Stimulated activated CD8-positive, alpha-beta memory T cell treated with anti-CD3 and anti-CD28 coated beads, Interleukin-15, amount 100 ng/mL, for 1 hour (primary cell): Measurements from ENCODE around the gene TENM3.

Source experiments
- DNase-seq: peaks from one replicate; pipeline ENCODE4 v3.0.0-alpha.2; 2020; ENCODE audit warnings: low read depth

Gene TENM3

GRCh38 chr4:182400790-182401189 lies 157.6 kb downstream of the TENM3 start:
- no peak for DNase-seq

GRCh38 chr4:182404376-182404775 lies 161.2 kb downstream of the TENM3 start:
- DNase-seq: no peak

DNA sequence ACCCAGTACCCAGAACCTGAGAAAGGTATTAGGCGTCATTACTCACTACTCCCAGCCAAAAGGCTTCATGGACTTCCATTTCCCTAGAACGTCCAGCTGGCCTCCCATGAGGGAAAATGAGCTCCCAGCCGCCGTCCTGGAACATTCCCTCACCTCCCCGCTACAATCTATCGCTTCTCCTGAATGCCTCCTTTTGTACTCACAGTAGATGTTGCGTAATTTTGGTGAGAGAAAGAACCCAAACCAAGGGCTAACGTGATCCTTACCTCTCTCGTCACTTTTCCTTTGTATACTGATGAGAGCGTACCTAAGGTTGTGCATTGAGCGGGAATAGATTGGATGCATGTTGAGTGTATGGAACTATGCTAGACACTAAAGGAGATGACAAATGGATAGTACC lies 161.9 kb downstream of the TENM3 start:
- no peak for DNase-seq

GRCh38 chr4:182409271-182409670 lies 166.1 kb downstream of the TENM3 start:
- no peak for DNase-seq

DNA sequence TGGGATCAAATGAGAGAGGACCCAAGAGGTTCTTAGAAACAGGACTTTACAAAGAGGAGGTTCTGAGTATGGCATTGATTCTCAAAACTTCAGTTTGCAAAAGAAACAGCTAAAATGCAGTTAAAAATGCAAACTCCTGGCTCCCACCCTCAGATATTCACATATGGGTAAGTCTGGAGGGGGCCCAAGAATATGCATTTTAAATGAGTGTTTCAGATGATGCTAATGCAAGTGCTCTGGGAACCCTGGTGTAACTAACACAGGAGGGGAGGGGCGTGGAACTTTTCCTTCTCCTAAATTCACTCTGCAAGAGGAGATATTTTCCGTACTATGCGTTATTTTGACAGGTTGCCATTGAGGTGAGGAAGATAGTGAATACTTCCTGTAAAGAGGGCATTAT lies 168.2 kb downstream of the TENM3 start:
- no peak for DNase-seq

DNA sequence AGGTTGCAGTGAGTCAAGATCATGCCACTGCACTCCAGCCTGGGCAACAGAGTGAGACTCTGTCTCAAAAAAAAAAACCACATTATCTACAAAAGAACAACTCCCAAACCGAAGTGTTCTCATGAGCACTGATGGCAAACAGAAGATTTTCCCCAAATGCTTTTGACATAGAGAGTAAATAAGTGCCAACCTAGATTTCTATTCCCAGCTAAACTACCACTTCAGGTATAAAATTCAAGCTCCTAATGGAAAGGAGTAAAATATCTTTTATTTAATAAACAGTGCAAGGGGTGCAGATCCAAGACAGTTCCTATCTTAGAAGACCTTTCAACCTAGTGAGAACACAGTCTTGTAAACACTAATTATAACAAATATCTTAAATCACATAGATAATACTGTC lies 170.3 kb downstream of the TENM3 start:
- no peak for DNase-seq

DNA sequence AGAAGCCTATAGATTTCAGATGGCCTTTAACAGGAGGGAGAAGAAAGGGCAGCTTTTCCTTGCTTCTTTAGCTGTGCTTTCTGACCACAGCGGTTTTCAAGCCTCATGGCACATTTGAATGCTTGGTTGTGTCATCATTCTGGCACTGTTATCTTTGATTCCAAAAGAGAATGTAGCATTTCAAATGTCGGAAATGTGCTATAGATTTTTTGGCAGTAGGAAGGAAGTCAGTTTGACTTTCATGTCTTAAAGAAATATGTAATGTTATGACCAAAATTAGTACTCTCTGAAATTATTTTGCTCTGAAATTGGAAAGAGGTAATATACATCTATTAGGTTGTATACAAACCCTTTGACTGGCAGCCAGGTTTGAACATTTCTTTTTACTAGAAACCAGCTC lies 171.9 kb downstream of the TENM3 start:
- no peak for DNase-seq

GRCh38 chr4:182416067-182416466 lies 172.9 kb downstream of the TENM3 start:
- no peak for DNase-seq

DNA sequence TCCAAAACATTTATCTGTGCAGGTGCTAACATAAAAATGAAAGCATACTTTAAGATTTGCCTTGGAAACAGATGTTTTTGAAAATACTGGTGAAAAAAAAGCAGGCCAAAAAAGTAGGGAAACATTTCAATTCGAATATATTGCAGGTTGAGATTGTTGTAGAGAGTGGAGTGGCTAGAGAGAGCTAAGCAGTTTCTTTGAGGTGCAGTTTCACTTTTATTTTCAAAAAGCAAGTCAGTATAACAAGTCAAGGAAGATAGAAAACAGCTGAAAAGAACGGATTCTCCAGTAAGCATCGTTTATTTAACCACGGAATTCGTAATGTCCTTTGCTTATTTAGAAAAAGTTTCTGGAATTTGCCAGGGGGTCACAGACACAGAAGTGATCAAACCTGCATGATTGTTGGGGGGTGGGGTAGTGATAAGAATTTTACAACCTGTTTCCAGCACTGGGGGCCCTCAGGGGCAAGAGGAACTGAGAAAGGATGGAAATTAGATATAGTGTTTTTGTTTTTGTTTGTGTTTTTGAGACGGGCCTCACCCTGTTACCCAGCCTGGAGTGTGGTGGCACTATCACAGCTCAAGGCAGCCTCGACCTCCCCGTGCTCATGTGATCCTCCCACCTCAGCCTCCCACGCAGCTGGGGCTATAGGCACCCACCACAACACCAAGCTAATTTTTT lies 175.0 kb downstream of the TENM3 start:
- DNase-seq: no peak

DNA sequence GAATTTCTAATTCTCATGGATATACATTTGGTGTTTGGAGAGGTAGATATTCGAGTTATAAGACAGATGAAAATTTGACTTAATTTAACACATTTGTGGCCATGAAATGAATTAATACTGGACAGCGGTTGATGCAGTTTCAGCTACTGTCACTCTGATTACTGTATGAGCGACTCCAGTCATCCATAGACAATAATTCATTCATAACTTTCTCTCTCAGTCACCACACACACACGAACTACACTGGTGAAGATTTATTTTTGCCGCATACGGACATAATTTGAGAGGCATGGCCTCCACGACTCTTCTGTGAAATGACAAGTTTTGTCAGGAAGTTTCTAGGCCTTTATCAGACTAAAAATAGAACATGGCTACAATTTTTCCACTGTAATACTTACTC lies 177.0 kb downstream of the TENM3 start:
- DNase-seq: no peak

- DNase-seq: no peak
Measured at GRCh38 chr4:182421753-182422152, 178.6 kb downstream of the TENM3 start.

- no peak for DNase-seq
Measured at GRCh38 chr4:182425302-182425701, 182.1 kb downstream of the TENM3 start.

GRCh38 chr4:182426901-182427300 lies 183.7 kb downstream of the TENM3 start:
- no peak for DNase-seq

DNA sequence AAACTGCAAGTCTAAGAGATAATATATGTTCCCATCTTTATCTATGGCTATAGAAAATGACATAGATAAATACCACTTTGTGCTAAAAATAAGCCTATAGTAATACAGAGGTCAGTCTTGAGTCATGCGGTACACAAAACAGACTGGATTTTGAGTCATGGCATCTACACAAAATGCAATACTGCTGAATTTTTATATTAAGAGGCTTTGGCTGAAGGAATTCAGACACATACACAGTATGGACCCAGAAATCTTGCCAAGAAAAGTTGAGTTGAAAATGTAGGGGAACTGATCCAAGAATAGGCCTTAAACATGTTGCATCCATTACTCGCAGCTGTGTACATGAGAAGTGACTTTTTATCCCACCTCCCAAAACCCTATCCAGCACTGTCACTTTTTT lies 184.4 kb downstream of the TENM3 start:
- DNase-seq: no peak

GRCh38 chr4:182429896-182430295 lies 186.7 kb downstream of the TENM3 start:
- no peak for DNase-seq

- no peak for DNase-seq
Measured at GRCh38 chr4:182432819-182433218, 189.6 kb downstream of the TENM3 start.

DNA sequence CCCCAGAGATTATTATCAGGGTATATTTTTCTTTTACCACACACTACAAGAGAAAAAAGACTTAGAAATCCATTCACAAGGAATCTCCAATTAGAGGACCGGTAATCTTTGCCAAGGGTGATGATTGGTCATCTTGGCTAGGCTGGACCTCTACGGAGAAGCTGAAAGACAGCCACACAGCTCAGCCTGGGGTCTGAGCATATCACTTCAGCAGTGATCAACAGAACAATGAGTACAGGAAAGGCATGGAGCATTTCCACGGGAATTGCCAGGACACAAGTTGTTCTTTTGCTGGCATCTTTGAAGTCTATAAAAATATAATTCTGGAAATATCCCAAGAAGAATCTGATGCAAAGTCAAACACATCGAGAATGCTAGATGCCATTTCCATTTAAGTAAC lies 191.5 kb downstream of the TENM3 start:
- no peak for DNase-seq

GRCh38 chr4:182435401-182435800 lies 192.2 kb downstream of the TENM3 start:
- DNase-seq: no peak

GRCh38 chr4:182443070-182443469 lies 199.9 kb downstream of the TENM3 start:
- DNase-seq: no peak

DNA sequence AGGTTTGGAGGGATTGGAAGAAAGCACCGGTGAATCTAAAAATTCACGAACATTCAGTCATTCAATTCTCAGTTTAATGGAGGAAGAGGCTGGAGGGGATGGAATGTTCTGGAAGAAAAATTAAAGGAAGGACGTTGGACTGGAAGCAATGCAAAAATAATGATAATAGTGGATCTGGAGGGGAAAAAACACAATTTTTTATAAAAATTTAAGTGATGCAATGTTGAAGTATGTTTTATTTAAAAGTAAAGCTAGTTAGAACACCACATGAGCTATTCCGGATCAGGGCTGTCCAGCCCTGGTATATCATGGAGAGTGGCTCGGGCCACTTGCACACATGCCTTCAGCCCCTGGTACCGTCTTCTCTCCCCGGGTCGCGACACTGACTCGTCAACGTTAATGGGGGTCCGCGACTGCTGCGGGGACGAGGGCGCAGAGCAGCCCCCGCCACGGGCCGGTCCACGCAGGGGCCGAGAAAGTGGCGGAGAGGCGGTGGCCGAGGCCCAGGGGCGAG lies 204.6 kb downstream of the TENM3 start:
- no peak for DNase-seq

DNA sequence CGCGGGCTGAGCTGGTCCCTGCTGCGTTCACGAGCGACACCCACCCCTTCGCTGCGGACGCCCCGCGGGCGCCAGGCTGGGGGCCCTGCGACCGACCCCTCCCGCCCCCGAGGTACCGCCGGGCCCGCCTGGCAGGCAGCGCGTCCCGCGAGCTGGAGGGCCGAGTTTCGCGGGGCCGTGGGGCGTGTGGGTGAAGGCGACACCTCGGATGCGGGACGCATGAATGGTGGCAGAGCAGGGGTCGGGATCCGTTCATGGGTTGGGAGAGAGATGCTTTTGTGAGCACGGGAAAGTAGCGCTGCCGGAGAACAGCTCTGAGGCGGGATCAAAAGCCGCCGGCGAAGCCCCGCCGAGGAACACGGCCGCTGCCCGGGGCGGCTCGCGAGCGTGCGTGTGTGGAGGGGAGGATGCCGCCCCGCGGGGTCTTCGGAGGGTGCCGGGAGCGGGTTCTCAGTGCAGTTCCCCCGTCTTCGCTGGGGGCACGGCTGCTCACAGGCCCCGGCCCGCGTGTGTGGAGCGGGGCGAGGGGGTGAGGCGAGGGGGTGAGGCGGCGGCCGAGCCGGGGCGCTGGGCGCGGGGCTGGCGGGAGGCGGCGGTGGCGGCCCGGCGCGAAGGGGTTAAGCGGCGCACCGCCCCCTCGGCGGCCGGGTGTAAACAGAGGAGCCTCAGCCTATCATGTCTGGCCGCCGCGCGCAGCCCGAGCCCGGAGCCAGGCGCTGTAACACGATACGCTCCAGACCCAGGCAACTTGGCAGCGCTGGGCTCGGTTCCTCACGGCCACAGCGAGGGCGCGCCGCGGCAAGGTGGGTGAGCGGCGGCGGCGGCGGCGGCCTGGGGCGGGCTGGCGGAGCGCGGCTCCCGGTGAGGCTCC lies 205.3 kb downstream of the TENM3 start:
- no peak for DNase-seq

- DNase-seq: no peak
Measured at GRCh38 chr4:182449186-182449929, 206.2 kb downstream of the TENM3 start.
